Tongue (tissue), 2 donors: ENCODE results near the gene ZNF446. TPM values are rescaled to one million over a fixed set of nuclear protein-coding genes. Genes with fewer than 3 reads are reported as not detected.
A peak's percentile ranks its signal among the peaks of the same experiment; 100 is the strongest.
"Not testable (repeated sequence)": the region's sequence is repeated elsewhere in the genome, so short reads cannot be mapped to it uniquely, and the experiment has no call there.

Experiments used
- DNase-seq: peaks from one replicate; pipeline ENCODE4 v3.0.0-alpha.2; 2015
- total RNA-seq: library from RNA; depleted of rRNA; stranded (reverse); fragments of >200 nt; gene quantifications from one replicate; pipeline ENCODE4 v1.2.3, GENCODE V29; 2014

ZNF446 gene
- 8.9 TPM for total RNA-seq

DNA sequence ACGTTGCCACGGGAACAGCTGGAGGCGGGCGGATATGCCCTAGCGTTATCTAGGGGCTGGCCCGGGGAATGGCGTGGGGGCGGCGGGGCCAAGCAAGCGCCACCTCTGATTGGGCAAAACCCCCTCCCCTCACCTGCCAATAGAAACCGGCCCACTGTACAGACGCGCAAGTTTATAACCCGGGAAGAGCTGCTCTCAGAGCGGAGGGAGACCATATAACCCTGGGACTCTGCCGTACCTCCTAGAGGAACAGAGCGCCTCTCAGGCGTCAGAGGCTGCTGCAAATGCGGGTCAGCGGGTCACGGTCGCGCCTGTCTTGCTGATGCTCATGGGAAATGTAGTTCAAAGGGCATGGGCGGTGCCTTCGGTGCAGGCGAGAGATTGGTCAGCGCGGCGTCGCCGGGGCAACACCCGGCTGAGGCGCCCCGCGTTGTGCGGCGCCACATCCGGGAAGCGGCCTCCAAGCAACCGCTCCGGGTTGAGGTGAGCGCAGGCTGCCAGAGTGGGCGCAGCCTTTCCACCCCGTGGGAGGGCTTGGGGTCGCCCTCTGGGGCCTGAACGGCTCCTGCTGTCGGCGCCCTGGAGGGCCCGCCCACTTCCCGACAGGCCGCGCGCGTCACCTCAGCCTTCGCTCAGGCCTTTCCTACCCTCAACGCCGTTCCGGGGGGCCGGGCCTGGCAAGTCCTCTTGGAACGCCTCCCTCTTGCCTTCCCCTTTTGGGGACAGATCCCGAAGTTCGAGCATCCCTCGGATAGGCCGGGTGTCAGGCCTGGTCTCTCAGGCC is at the start of gene ZNF446:
Gene ZNF446, plus strand, starts transcription at position 639 of the 784 bp plus-strand sequence. CDS start 867 bp downstream, outside the sequence.
- DNase-seq: peak; percentile 98

DNA sequence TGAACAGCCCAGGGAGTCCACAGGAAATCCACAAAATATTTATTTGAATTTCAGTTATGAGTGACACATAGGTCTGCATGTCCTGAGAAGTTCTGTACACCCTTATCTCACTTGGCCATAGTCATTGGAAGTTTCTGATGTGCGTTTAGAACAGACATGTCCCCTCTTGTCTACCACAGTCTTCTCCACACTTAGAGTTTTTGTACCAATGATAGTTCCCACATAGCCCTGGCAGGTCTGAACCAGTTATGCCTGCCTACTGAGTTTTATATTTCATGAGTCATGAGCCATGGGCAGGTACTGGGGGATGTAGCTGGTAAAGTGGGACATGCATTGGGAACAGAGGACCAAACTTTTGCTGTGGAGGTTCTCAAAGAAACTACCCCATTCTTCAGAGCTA is 47.5 kb upstream of the ZNF446 start:
- no peak for DNase-seq

DNA sequence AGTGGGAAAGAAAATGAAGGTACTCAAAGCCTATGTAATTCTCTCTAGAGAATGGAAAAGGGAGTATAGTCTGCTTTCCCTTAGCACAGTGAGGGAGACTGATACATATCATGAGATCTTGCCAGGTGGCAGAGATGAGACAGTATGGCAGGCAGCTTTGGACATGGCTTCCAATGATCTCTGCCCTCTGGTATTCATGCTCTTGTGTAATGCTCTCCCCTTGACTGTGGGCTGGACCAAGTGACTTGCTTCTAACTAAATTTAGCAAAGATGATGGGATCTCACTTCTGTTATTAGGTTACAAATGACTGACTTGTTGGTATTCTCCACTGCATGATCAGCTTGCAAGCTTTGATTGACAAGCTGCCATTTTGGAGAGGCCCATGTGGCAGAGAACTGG is 46.4 kb upstream of the ZNF446 start:
- no peak for DNase-seq

DNA sequence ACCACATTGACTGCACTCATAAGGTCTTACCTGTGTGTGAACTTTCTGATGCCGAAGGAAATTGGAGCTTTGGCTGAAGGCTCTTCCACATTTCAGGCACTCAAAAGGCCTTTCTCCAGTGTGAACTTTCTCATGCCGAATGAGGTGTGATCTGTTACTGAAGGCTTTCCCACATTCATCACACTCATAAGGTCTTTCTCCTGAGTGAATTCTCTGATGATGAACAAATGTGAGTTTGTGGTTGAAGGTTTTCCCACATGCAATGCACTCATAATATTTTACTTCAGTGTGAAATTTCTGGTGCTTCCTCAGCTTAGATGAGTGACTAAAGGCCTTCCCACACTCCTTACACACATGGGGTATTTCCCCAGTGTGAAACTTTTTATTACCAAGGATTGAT is 41.9 kb upstream of the ZNF446 start:
- no peak for DNase-seq

DNA sequence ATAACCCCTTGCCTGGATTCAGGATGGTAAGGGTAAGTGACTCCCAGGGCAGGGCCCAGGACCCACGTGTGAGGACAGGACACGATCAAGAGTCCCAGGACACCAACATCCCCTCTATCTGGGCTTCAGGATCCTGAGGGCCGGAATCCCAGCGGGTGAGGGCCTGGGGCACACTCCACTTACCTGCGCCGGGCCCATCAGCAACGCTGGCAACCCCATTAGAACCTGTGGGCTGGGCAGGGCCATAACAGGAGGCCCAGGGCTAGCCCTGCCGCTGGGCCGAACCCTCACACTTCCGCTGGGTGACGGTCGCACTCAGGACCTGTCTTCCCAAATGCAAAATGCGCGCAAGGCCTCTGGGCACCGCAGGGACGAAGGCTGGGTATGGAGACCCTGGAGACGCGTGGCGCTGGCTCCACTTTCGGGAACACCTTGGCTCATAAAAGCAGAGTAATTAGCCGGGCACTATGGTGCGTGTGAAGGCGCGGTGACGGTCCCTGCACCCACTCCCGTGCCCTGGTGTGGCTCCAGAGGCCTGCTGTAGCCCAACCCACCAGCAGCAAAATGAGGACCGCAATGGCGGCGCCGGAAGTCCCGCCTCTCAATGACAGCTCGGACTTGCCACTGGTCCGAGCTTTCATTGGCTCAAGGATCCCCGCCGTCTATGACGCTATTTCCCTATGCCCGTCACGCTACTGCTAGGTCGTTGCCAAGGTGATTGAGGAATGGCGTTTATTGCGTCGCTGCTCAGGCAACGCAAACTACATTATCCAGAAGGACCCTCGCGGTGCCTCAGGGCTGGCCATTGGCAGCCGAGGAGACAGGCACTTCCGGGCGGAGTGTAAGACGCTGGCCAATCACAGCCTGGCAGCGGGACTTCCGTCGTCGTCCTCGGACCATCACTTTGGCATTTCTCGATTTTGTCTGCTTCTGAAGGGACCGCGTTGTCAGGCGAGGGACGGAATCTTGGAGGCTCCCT is 36.3 kb upstream of the ZNF446 start, which contains the start of gene ZNF132:
Gene ZNF132, minus strand, starts transcription at position 578 of the 979 bp plus-strand sequence. Its CDS starts 332 bp downstream, at position 246.
- peak; percentile 100 for DNase-seq

DNA sequence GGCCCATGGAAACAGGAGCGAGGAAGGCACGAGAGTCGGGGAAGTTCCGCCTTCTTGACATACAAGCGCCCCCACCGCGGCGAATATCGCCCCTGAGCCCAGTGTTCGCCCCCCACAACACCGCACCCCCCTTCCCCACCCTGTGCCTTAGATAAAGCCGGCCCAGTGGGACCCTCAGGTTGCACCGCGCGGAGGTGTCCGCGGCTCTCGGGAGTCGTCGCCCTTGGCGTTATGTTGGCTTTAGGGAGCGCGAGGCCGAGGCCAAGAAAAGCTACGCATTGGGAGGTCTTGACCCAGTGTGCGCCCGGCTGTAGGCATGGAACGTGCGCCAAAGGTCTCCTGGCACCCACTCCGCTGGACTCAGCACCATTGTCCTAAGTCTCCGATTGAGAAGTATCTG is 35.6 kb upstream of the ZNF446 start:
- no peak for DNase-seq

DNA sequence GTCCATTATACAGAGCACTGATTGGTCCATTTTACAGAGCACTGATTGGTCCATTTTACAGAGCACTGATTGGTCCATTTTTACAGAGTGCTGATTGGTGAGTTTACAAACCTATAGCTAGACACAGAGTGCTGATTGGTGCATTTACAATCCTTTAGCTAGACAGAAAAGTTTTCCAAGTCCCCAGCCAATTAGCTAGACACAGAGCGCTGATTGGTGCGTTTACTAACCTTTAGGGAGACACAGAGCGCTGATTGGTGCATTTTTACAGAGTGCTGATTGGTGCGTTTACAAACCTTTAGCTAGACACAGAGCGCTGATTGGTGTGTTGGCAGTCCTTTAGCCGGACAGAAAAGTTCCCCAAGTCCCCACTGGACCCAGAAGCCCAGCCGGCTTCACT is 33.2 kb upstream of the ZNF446 start:
- not testable (repeated sequence) for DNase-seq

DNA sequence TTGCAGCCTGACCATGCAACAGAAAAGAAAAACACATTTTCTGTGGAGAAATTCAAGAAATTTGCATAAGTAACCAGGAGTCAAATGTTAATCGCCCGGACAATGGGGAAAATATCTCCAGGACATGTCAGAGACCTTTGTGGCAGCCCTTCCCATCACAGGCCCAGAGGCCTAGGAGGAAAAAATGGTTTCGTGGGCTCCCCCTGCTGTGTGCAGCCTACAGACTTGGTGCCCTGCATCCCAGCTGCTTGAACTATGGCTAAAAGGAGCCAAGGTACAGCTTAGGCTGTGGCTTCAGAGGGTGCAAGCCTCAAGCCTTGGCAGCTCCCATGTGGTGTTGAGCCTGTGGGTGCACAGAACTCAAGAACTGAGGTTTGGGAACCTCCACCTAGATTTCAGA is 27.3 kb upstream of the ZNF446 start:
- not testable (repeated sequence) for DNase-seq

DNA sequence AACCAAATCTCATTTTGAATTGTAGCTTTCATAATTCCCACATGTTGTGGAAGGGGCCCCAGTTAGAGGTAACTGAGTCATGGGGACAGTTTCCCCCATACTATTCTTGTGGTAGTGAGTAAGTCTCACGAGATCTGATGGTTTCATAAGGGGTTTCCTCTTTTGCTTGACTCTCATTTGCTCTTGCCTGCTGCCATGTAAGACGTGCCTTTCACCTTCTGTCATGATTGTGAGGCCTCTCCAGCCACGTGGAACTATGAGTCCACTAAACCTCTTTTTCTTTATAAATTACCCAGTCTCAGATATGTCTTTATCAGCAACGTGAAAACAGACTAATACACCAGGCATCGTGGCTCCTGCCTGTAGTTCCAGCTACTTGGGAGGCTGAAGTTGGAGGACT is 26.2 kb upstream of the ZNF446 start:
- not testable (repeated sequence) for DNase-seq

DNA sequence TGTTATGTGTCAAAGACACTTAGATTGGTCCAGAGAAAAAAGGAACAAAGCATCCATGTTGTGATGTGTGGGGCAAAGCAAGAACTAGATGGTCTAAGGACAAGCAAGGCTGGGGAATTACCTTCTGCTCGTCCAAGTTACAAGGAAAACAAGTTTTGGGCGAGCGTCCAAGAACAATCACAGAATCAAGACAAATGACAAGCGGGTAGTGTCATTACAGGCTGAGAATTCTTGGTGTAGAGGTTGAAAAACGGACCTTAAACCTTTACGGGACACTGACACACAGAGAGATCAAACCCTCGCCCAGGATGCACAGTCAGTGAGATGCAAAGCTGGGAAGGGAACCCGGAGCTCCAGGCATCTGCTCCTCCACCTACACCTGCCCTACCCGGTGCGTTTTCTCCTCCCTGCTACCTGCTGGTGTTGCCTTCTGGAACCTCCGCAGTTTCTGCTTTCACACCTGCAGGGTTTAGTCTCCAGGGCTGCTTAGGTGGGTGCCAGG is 25.2 kb upstream of the ZNF446 start:
- no peak for DNase-seq

DNA sequence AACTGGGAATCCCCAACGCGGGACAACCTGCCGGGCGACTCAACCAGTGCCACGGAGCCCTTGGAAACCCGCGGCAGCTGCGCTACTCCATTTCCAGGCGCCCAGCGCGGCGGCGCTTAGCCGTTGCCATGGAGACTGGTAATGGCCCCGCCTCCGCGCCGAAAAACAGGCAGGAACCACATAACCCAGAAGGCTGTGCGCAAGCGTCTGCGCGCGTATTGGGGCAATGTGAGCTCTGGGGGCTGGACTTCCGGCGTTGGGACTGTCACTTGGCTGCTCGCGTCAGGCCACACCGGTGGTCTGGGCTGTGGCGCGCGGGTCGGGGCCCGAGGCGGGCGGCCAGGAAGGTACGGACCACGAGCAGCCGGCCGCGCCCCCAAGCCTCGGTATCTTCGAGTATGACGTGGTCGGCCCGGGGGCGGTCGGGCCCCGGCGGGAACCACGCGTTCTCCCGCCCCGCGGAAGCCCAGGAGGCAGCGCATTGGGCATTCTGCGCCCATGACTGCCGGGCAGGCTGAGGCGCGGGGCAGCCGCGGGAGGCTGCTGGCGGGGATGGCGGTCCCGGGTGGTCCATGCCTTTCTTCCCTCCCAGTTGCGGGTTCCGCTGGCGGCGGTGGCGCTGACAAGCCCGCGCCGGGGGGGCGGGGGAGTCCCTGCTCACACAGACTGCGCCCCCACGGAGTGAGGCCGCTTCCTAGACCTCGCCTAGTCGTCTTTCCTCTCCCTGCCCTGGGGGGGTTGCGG is 24.6 kb upstream of the ZNF446 start, which contains the start of gene ZNF324B:
Gene ZNF324B, plus strand, starts transcription at position 265 of the 744 bp plus-strand sequence. CDS start 2,080 bp downstream, outside the sequence.
- DNase-seq: peak; percentile 99

DNA sequence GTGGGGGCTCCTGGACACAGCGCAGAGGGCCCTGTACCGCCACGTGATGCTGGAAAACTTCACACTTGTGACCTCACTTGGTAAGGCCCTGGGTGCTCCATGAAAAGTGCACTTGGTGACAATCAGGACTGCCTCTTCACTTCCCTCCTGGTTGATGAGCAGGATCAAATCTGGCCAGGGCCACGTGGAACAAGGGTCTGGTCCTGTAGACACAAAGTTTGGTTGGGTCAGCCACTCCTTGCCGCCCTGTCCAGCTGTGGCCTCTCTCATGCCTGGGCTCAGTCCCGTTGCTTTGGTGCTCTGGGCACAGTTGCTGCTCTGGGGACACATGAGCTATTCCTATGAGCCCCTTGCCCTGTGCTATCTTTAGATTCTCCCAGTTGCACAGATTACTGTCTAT is 22.4 kb upstream of the ZNF446 start:
- DNase-seq: no peak

DNA sequence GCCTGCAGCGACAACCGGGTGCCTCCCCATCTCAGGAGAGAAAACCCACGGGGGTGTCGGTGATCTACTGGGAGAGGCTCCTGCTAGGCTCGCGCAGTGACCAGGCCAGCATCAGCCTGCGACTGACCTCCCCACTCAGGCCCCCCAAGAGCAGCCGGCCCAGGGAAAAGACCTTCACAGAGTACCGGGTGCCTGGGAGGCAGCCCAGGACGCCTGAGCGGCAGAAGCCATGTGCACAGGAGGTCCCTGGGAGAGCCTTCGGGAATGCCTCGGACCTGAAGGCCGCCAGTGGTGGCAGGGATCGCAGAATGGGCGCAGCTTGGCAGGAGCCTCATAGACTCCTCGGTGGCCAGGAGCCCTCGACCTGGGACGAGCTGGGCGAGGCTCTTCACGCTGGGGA is 20.8 kb upstream of the ZNF446 start:
- DNase-seq: no peak

DNA sequence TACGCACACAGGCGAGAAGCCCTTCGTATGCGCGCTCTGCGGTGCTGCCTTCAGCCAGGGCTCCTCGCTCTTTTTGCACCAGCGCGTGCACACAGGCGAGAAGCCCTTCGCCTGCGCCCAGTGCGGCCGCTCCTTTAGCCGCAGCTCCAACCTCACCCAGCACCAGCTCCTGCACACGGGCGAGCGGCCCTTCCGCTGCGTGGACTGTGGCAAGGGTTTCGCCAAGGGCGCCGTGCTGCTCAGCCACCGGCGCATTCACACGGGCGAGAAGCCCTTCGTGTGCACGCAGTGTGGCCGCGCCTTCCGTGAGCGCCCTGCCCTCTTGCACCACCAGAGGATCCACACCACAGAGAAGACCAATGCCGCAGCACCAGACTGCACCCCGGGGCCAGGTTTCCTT is 20.0 kb upstream of the ZNF446 start:
- no peak for DNase-seq

DNA sequence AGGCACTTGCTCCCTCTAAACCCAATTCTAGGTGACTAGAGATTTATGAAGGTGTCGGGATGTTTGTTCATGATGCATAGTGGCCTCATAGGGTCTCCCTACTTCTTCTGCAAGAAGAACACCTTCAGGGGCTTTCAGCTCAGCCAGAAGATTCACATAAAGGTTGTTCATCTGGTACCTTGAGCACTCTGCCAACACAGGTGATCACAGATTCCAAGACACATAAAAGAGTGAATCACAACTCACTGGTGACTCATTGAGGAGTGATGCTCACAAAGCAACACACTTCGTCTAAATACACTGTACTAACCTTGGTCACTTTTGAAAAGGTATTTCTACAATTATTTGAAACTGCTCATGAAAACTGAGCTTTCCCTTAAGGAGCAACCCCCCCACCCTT is 16.1 kb upstream of the ZNF446 start:
- DNase-seq: no peak

DNA sequence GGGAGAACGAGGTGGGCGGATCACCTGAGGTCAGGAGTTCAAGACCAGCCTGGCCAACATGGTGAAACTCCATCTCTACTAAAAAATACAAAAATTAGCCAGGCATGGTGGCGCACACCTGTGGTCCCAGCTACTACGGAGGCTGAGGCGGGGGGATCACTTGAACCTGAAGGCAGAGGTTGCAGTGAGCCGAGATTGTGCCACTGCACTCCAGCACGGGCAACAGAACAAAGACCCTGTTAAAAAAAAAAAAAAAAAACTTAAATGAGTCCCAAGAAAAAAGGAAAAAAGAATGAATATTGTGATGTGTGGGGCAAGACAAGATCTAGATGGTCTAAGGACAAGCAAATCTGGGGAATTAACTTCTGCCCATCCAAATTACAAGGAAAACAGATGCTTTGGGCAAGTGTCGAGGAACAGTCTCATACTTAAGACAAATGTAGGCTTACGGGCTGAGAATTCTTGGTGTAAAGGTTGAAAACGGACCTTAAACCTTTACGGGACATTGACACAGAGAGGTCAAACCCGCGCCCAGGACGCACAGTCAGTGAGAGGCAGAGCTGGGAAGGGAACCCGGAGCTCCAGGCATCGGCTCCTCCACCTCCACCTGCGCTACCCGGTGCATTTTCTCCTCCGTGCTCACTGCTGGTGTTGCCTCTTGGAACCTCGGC is 9.9 kb upstream of the ZNF446 start:
- DNase-seq: no peak

DNA sequence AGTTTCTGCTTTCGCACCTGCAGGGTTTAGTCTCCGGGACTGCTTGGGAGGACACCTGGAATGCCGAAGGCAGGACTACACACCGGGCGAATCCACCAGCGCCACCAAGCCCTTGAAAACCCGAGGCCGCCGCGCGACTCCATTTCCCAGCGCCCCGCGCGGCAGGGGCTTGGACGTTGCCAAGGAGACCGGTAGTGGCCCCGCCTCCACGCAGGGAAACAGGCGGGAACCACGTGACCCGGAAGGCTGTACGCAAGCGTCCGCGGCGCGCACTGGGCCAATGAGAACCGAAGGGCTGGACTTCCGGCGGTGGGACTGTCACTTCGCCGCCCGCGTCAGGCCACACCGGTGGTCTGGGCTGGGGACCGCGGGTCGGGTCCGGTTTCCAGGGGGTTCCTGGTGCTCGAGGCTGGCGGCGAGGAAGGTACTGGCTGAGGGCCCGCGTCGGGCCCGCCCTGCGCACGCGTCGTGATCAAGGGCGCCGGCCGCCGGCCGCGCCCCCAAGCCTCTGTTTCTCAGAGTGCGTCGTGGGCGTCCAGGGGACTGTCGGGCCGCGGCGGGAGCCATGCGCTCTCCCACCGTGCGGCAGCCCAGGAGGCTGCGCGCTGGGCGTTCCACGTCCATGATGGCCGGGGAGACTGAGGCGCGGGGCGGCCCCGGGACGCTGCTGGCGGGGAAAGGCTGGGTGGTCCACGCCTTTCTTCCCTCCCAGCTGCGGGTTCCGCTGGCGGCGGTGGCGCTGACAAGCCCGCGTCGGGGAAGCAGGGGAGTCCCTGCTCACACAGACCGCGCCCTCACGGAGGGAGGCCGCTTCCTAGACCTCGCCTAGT is 9.2 kb upstream of the ZNF446 start, which contains the start of gene ZNF324:
Gene ZNF324, plus strand, starts transcription at position 321 of the 830 bp plus-strand sequence. CDS start 2,106 bp downstream, outside the sequence.
- peak; percentile 99 for DNase-seq

DNA sequence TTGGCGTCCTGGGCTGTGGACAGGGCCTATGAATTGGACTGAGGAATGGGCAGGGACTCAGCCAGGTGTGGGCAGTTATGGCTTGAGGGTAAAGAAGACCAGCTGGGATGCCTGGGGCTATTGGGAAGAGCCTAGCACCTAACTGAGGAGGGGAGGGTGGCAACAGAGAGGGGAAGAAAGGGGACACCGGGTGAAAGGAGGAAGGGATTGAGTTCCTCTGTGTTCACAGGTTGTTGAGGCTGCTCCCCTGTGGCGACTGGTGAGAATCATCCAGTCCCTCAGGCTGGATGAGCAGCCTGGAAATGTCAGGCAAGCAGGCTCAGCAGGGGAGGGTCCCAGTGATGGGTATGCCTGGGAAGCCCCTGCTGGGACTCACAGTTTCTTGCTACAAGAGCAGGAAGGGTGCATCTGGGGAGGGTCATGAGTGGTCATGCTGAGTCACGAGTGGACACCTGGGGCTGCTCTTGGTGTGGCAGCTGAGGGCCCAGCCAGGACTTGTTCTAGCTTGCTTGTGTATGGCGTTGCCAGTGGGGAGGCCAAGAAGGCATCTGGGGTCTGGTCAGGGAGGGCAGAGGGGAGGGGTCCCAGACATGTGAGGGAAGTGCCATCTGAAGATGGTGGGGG is 7.8 kb upstream of the ZNF446 start:
- no peak for DNase-seq

DNA sequence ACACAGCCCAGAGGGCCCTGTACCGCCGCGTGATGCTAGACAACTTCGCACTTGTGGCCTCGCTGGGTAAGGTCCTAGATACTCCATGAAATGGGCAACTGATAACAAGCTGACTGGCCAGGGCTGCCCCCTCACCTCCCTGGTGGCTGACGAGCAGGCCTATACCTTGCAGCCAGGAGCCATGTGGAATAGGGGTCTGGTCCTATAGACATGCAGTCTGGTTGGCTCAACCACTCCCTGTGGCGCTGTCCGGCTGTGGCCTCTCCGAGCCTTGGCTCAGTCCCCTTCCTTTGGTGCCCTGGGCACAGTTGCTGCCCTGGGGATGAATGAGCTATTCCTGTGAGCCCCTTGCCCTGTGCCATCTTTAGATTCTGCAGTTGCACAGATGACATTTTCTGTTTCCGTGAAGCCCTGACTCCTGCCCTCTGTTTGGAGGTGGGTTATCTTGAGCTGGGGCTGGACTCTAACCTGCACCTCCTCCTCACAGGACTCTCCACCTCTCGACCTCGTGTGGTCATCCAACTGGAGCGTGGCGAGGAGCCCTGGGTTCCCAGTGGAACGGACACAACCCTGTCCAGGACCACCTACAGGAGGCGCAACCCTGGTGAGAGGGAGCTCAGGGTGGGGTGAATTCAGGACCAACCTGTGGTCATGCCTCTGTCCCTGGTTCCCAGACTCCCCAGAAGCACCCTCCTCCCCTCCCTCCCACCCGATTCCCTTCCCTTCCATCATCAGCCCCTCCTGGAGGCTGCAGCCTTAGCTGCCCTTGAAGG is 6.7 kb upstream of the ZNF446 start:
- DNase-seq: no peak
